Islet of Langerhans (tissue), 1 donor: ENCODE results near the gene PCSK1.
"Not testable (repeated sequence)": the region's sequence is repeated elsewhere in the genome, so short reads cannot be mapped to it uniquely, and the experiment has no call there.

Experiments
- FAIRE-seq: peaks from one replicate; lab custom pipeline; 2011; peaks lifted over from hg19 to GRCh38; lab: Jason Lieb, UNC

The PCSK1 gene

DNA sequence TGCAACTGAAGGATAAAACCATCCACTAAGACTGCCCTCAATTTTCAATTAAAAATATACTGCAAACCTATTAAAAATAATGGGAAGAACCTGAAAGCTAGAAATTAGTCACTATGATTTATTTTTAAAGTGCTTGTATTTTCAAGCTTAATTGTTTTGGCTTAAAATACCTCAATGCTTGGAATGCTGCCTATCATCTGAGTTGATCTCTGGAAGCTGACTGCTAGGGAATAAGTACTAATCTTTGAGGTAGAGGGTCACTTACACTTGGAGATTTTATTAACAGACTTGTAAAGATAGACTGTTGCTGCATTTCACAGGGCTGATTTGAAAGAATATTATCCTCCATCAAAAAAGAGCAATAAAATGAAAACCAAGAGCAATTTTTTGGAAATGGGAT, 6.2 kb downstream of the PCSK1 start:
- FAIRE-seq, result peak; percentile 17

DNA sequence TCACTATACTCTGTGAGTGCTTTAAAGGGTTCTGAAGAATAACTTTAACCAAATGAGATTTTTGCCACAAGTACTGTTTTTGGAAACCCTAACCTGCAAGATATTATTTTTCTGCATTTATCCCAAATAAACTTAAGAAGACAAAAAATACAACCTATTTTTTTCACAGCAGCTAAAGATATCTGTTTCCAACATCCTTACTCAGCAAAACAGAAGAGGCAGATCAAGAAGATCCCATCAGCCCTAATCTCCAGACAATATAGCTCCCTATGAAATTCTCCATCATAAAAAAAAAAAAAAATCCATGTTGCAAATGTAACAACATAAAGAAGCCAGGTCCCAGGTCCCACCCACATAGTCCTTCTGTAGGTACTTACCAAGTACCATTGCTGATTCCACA, 7.6 kb downstream of the PCSK1 start:
- no peak for FAIRE-seq

DNA sequence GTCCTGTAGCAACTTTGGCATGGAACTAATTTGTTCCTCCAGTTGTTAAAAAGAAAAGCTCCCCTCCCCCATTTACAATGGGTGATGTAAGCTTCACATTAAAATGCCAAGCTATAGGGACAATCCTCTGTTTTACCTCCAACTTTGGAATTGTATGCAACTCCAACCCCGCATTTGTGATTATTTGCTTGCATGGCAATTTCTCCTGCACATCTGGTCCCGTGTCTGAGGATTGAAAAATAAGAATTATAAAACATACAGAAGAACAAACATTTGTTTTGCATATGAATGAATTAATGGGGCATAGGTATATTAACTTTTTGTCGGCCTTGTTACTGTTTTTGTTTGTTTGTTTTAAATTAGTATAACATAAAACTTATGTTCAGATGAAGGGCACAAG, 17.2 kb downstream of the PCSK1 start:
- no peak for FAIRE-seq

DNA sequence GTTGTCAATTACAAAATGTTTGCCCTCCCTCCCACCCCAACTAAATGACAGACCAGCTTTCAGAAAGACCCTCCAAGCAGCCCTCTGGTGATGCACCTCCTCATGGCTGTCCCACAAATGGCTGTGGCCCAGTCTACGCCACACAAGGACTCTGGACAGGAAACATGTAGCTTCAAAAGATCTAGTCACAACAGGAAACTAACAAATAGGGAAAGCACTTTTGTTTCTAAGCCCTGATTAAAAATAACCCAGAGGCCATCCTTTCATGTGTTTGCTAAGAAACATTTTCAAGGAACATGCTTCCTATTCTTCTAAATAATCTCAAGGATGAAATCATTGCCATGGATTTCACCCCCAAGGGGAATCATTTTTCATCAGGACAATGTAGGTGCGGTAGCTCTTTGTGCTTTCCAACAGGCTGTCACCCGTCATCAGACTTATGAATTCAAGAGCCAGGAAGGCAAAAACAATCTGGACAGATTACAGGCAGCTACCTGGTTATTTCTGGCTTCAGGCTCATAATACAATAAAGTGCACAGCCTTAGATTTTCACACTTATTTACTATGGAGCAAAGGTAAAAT, 20.1 kb downstream of the PCSK1 start:
- FAIRE-seq, result no peak

DNA sequence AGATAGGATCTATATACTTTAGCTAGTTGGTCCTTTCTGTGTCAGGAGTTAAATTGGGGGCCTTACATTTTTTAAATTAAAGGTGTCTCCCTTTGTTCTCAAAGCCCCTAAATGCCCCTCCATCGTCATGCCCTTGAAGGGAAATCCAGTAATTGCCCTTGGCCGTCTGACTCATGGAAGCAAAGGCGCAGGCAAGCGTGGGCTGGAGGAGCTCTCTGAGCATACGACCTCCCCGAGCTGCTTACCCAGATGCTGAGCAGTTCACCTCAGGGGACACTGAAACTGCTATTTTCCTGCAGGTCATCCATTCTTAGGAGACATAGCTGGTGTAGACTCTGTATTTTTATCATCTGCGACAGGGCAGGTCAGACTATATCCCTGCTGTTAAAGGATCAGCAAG, 23.0 kb downstream of the PCSK1 start:
- no peak for FAIRE-seq

DNA sequence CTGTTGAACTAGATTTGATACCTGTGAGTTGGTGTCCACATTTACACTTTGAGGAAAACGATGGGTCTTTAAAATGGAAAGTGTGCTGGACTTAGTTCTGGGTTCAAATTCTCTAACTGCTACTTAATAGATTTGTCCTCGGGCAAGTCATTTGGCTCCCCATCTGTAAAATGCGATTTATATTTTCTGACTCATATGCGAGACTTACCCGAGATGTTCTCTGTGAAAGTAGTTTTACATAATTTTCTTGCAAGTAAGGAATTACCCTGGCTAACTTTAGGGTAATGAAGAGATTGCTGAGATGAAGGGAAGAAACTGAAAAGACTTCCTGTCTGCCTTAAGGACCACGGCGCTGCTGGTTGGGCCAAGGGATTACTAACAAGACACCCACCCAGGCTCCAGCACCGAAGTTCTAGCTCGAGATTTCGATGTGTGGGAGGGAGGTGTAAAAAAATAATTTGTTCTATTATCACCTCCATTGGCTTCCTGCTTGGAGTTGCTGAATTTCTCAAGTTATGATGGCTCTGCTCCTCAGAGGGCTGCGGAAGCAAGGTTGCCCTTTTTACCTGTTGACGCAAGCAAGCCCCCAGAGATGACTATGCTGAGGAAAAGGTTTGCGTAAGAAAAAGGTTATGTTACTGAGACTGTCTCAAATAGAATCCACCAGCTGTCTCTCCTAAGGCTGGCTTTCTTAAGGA, 24.1 kb downstream of the PCSK1 start:
- no peak for FAIRE-seq

DNA sequence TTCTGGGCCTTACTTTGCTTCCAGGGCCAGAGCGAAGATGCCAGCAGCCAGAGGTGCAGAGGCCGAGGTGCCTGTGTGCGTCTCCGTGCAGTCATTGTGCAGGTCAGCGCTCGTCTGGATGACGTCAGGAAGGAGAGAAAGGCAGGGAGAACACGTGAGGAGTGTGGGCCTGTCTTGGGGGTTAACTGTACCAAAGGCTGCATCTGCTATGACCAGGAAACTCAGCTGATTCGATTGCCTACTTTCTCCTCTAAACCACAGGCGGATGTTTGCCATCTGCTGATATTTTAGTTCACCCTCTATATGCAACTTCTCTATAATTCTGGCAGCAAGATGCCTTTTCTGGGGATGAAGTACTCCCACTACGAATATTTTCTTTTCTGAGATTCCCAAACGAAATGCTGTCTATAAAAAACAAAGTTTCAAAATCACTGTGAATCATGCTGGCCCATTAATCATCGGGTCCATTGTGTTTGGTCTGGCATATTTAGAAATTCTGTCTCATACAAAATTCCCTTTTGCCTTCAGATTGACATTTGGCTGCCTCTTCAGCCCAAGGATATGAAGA, 24.8 kb downstream of the PCSK1 start:
- FAIRE-seq, result no peak

DNA sequence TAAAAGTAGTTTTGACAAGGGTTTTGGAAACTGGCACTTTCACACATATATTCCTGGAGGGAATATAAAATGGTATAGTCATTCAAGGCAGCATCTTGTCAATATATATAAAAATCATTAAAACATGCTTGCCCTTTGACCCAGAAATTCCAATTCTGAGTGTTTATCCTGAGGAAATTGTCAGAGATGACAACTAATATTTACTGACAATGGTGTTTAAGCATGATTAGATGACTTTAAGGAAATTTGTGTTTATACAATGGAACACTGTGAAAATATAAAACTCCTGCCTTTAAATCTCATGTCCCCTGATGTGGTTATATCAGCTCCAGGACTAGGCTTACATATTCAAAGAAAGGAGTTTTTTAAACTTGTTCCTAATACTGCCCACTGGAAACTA, 25.6 kb downstream of the PCSK1 start:
- FAIRE-seq, result no peak

DNA sequence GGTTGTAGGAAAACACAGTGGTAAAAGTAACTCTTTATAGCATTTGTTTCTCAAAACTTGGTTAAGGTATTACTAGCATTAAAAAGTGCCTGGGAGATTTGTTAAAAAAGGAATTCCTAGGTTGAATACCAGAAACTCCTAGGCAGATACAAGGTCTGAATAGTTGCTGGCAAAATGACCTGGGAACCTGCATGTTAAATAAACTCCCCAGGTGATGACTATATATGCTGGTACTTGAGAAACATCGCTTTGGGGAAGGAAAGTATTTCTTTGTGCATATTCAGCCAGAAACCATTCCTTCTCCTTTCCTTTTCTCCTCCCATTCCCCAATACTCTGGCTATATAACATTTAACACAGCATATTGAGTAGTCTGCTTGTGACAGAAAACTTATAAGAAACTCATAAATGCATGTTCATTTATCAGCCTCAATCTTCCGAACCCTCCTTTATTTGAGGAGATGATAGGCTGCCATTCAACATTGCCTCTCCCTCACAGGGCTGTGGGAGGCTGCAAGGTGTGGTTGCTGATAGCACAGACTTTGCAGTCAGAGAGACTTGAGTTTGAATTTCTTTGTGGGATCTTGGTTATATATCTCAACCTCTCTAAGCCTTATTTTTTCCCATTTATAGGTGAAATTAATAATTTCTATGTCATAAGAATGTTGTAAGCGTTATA, 28.7 kb downstream of the PCSK1 start:
- FAIRE-seq, result no peak

DNA sequence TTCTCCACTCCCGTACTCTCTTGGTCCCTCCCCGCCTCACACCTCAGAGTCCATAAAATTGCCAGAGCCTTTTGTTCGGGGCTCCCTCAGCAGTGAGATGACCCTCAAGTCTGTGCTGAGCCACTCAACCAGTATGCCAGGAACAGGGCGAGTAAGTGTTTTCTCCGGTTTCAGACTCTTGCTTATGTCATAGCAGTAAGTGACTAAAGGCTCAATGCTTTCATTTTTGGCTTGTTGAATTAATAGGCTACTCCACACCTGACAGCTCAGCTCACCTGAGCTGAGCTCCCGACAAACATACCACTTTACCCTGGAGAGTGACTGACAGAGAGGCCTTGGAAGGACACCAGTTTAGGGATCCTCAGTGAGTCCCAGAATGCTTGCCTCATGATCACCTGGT, 30.5 kb downstream of the PCSK1 start:
- FAIRE-seq, result no peak

DNA sequence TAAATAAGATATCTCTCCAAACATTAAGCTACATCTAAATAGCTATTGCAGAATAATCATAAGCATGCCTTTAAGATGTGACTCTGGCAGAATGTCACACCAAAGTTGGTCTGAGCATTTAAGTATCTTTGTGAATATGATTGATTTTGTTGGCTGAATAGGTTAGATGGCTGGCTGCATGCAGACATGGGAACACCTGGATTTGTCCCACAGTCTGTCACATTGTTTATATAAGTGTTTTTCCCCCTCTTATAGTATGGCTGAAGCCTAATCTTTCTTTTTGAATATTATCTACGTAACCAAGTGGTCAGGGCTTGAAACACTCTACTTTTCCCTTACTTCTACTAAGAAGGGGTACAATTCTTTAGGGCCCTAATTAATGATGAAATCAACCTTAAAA, 36.2 kb downstream of the PCSK1 start:
- FAIRE-seq, result no peak

DNA sequence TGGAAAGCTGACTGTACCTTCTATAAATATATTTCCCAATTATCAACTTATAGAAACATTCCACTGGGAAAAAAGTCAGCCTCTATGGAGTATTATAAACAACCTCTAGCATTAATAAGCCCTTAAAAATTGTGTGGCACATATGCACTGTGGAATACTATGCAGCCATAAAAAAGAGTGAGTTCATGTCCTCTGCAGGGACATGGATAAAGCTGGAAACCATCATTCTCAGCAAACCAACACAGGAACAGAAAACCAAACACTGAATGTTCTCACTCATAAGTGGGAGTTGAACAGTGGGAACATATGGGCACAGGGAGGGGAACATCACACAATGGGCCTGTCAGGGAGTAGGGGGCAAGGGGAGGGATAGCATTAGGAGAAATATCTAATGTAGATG, 37.8 kb downstream of the PCSK1 start:
- not testable (repeated sequence) for FAIRE-seq

DNA sequence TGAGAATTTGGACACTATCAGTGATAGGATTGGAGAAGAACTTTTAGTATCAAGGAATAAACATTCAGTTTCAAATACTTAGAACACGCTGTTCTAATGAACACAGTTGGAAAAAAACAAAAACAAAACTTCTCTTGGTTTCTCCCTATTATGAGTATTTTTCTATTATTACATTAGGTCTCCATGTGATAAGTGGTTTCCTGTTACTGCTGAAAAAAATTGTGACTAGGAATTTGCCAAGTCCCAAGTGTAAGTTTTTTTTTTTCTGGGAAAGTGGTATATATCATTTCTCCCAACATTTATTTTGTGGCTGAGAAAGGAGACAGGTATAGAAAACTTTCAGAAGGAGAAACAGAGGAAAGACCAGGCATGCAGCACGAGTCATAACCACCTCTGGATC, 41.1 kb downstream of the PCSK1 start:
- peak; percentile 49 for FAIRE-seq

DNA sequence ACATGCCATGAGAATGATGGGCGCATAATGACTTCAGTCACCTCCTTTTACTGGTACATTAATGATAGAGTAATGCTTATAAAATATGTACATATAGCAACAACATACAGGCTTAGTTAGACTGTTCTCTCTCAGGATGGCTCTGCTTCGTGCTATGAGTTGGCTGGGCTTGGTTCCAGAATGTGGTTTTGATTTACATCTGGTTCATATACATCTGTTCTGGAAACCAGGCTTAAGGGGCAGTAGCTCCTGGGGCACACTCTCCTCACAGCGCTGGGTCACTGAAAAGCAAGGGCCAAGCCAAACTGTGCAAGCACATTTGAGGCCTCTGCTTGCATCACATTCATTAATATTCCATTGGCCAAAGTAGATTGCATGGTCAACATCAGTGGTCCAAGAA, 44.9 kb downstream of the PCSK1 start:
- FAIRE-seq, result no peak

DNA sequence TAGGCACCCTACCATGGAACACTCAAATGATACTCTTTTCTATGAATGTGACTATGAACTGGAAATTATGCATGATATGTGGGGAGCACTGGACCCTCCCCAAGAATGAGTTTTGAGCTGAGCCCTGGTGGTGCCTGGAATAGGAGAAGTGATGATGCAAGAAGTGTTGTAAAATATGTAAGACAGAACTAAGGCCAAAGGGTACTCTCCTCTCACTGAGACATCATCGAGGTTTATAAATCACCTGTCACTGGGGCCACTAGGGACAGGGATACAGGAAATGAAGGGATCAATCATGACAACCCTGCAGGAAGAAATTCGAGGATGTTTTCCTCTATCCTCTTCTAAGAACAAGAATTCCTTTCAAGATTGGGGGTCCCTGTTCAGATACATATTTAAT, 45.4 kb downstream of the PCSK1 start:
- FAIRE-seq, result no peak

DNA sequence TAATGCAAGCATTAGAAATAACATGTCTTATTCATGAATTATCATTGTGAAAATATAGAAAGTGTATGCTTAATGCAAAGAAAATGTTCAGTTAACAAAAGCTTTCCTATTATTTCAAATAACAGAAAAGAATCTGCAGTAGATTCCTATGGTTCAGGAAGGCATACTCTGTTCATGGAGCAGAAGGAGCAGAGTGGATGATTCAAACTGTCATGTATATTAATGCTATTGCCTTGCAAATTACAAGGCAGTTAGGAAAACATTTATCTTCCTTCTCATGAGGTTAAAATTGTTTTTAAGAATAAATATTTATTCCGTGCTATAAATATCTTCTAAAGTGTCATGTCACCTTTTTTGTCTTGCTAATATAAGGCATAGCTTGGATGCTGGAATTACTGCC, 47.5 kb downstream of the PCSK1 start:
- peak; percentile 77 for FAIRE-seq

DNA sequence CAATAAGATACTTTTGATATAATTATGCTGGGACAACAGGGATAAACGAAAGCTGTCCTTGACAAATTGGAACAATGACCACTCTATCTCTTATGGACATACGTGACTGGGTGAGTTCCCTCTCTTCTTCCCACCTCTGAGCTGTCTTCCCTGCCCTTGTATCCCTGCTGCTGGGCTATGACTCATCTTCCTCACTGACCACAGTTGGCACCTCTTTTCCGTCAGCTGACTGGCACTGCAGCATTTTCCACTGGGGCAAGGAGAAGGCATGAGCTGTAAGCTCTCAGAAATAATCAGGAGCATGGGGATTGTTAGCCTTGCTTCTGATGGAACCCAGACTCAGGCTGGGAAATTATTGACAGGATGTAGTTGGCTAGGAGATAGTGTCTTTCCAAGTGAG, 48.7 kb downstream of the PCSK1 start:
- no peak for FAIRE-seq

DNA sequence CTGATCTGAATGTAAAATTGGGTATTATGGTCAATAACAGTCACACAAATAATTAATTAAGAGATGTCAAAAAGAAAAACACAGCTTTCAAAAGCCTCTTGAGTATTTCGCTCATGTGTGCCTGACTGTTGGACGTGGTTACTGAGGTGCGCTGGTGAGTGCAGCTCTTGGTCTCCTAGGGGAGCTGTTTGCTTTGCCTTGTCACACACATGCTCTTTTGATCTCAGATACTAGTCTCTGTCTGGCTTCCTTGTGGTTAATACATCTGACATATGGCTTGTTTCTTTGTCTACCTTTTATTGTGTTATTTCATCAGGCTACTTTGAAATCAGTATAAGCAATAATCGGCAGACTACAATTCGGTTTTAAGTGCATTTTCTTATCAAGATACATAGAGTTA, 51.5 kb downstream of the PCSK1 start:
- FAIRE-seq, result peak; percentile 99

DNA sequence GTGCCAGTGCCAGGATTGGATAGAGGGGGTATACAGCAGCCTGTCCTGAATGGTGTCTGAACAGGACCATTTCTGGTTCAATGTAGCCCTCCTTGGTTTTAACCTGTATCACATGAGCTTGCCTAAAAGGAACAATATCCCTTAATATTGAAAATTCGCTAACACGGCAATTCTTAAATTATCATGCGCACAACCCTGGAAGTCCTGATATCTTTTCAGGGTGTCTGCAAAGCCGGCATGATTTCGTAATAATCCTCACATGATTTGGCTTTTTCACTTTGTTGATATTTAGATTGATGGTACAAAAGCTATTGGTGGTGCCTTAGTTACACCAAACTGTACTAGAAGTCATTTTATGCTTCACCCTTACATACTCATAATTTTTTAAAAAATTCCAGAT, 53.2 kb downstream of the PCSK1 start:
- no peak for FAIRE-seq

DNA sequence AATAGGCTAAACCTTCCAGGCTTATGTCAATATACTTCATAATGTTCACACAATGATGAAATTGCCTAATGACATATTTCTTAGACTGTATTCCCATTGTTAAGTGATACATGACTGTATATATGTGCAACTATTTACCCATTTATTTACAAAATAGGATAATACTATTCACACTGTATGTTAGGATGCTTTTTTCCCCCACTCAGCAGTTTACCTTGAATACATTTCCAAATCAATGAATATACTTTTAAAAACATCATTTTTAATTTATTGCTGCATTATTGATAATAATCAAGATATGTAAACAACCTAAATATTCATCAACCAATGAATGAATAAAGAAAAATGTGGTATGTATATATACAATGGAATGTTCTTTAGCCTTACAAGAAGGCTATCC, 55.5 kb downstream of the PCSK1 start:
- FAIRE-seq, result no peak

DNA sequence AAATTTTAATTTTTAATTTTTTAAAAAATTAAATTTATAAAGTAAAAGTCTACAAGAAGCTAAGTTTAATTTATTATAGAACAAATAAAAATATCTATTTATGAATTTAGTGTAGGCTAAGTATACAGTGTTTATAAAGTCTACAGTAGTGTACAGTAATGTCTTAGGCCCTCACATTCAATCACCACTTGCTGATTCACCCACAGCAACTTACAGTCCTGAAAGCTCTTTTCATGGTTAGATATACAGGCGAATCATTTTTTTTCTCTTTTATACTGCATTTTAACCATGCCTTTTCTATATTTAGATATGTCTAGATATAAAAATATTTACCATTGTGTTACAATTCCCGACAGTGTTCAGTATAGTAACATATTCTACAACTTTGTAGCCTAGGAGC, 55.9 kb downstream of the PCSK1 start:
- FAIRE-seq, result peak; percentile 64

DNA sequence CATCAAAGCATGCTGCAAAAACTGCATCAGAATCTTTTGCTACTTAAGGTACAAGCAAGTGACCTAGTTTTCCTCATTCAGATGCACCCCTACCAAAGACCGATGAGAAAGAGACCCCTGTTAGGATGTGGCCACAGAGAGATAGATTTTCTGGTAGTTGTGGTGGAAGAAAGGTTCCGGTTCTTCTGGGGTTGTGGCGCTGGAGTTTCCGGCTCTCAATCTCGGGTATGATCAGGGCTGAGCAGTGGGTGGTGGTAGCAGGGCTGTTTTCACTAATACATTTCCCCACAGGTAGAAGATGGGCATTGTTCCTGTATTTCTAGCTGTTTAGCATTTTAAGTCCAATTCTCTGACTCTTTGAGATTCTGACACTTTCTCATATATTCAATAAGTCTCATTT, 58.4 kb downstream of the PCSK1 start:
- no peak for FAIRE-seq

DNA sequence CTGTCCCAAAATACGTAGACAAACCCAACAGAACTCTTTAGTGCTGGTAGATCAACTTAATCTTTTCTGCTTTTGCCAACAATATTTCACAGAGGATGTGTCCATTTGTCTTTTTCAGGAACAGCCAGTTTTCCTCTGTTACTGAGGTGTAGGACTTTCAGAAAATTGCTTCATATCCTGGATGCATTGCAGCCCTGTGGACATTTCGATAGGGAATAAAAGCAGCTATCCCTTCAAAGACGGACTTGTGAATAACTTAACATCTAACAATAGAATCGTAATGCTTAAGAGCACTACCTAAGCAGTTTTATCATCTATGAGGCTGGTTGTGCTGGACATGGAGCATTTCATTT, 59.7 kb downstream of the PCSK1 start:
- FAIRE-seq, result no peak
